Activated naive CD8-positive, alpha-beta T cell treated with anti-CD3 and anti-CD28 coated beads for 36 hours (primary cell): Measurements from ENCODE around the gene TYMS. TPM values are rescaled to one million over a fixed set of nuclear protein-coding genes. Genes with fewer than 3 reads are reported as not detected.

ENCODE experiments used
- DNase-seq: peaks from one replicate; pipeline ENCODE4 v3.0.0; 2021
- H3K27ac Mint-ChIP-seq: one replicate; pipeline ENCODE4 v1.8.0; 2022; ENCODE audit warnings: mild to moderate bottlenecking, moderate library complexity, mixed read lengths
- H3K27me3 Mint-ChIP-seq: one replicate; pipeline ENCODE4 v1.8.0; 2022; ENCODE audit warnings: mild to moderate bottlenecking, mixed read lengths
- H3K36me3 Mint-ChIP-seq: one replicate; pipeline ENCODE4 v1.8.0; 2021; ENCODE audit warnings: mild to moderate bottlenecking, mixed read lengths
- H3K4me1 Mint-ChIP-seq: one replicate; pipeline ENCODE4 v1.8.0; 2021; ENCODE audit warnings: mixed read lengths
- H3K4me3 Mint-ChIP-seq: one replicate; pipeline ENCODE4 v1.8.0; 2022; ENCODE audit warnings: mild to moderate bottlenecking, moderate library complexity, mixed read lengths
- H3K9me3 Mint-ChIP-seq: one replicate; pipeline ENCODE4 v1.8.0; 2022; ENCODE audit warnings: mixed read lengths
- total RNA-seq, 2 experiments: library from RNA; stranded (reverse); gene quantifications; one replicate each; pipeline ENCODE4 v1.2.3, GENCODE V29; 2021

The TYMS gene
- 100 to 1,000 TPM; 364 to 369 TPM for total RNA-seq

DNA sequence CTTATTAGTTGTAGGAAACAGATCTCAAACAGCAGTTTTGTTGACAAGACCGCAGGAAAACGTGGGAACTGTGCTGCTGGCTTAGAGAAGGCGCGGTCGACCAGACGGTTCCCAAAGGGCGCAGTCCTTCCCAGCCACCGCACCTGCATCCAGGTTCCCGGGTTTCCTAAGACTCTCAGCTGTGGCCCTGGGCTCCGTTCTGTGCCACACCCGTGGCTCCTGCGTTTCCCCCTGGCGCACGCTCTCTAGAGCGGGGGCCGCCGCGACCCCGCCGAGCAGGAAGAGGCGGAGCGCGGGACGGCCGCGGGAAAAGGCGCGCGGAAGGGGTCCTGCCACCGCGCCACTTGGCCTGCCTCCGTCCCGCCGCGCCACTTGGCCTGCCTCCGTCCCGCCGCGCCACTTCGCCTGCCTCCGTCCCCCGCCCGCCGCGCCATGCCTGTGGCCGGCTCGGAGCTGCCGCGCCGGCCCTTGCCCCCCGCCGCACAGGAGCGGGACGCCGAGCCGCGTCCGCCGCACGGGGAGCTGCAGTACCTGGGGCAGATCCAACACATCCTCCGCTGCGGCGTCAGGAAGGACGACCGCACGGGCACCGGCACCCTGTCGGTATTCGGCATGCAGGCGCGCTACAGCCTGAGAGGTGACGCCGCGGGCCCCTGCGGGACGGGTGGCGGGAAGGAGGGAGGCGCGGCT, at the start of gene TYMS:
Gene TYMS, plus strand, starts transcription at position 343 of the 690 bp plus-strand sequence. Its CDS starts 90 bp downstream, at position 433.
- peaks cover 55% of the 10 kb centered on the region for H3K27me3 Mint-ChIP-seq
- peak within 1 kb of the TSS; percentile 93 for H3K27ac Mint-ChIP-seq

DNA sequence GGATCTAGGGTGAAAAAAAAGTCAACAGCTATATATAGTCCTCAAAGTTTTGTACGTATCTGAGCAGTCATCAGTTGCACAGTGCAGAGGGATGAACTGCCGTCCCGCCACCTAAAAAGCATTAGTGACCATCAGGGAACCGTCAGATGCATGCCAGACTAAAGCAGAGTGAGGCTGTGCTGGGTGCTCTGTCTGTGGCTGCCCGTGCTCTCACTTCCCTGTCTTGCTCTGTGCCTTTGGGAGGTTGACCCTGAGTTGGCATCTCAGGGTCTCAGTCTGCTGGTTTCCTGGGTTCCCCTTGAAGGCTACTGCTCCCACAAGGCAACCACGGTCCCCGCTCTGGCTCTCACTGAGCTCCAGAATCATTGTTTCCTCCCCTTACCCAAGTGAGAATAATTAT, 49.5 kb upstream of the TYMS start:
- no peak for DNase-seq
- Mint-ChIP-seq H3K27me3 (peaks cover 5% of the 10 kb centered on the region), H3K4me1 (no peaks in the 10 kb centered on the region), H3K36me3 (no peaks in the 10 kb centered on the region), H3K27ac (no peak overlapping the region), H3K4me3 (no peak overlapping the region), H3K9me3 (no peaks in the 10 kb centered on the region)

More for the DNA sequence above, at the start of gene TYMS:
- Mint-ChIP-seq H3K36me3 (peaks cover 43% of the 10 kb centered on the region), H3K4me3 (peak within 1 kb of the TSS; percentile 93), H3K4me1 (peaks cover 19% of the 10 kb centered on the region), H3K9me3 (peaks cover 10% of the 10 kb centered on the region)
- peak; percentile 75 for DNase-seq

DNA sequence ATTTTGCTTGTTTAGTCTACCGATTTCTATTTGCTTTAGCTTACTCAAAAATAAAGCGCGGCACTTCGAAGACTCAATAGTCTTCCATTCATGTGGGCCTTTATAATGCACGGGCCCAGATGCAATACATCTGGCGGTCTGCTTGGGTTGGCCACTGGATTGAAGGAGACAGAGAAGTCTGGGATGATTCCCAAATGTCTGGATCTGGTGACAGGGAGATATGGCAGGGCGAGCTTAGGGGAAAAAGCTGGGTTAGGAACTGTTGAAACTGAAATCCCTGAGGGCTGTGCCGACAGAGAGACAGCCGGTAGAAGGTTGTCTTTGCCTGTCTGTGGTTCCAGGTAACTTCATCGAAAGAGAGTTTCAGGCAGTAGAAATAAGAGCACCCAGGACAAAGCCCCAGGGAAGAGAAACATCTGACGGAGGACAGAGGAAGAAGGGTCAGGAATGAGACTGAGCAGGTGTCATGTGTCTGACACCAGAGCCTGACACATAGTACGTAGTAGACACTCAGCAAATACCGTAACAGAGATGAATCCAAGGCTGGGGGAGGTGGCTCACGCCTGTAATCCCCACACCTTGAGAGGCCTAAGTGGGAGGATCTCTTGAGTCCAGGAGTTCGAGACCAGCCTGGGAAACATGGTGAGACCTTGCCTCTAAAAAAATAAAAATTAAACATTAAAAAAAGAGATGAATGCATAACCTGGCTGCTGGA, 47.1 kb upstream of the TYMS start:
- DNase-seq, result no peak
- no peaks in the 10 kb centered on the region for H3K9me3 Mint-ChIP-seq
- H3K36me3 Mint-ChIP-seq, result no peaks in the 10 kb centered on the region
- H3K27me3 Mint-ChIP-seq, result peaks cover 5% of the 10 kb centered on the region
- H3K4me1 Mint-ChIP-seq, result no peaks in the 10 kb centered on the region
- H3K4me3 Mint-ChIP-seq, result no peak overlapping the region
- no peak overlapping the region for H3K27ac Mint-ChIP-seq

DNA sequence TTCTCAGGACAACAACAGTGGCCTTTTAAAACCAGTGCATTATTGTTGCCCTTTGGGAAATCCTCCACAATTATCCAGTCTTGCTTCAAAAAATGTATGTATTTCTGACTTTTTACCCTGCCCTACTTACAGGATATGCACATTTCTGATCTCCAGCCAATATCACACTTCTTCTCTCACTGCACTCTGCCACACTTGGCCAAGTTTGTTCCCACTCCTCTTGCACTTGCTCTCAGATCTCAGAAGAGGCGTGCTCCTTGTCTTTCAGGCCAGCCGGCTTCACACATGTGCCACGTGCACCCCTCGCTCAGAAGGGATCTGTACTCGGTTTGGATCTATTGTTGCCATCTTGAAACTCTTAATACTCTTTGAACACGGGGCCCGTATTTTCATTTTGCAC, 45.3 kb upstream of the TYMS start:
- H3K27me3 Mint-ChIP-seq, result no peaks in the 10 kb centered on the region
- H3K4me3 Mint-ChIP-seq, result no peak overlapping the region
- no peaks in the 10 kb centered on the region for H3K4me1 Mint-ChIP-seq
- no peak overlapping the region for H3K27ac Mint-ChIP-seq
- no peaks in the 10 kb centered on the region for H3K9me3 Mint-ChIP-seq
- no peak for DNase-seq
- no peaks in the 10 kb centered on the region for H3K36me3 Mint-ChIP-seq

DNA sequence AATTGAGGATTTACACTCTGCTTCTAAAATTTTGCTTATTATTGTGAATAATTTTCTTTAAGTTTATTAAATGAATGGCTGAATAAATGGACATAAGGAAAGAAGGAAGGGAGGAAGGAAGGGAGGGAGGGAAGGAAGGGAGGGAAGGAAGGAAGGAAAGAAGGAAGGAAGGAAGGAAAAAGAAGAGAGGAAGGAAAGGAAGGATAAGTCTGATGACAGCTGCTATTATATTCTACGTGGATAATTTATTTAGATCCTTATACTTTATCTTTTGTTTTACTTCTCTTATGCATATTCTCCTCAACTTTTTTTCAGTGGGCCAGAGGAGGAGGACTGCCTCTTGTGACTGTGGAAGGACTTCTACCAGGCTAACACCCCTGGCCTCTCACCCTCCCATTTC, 43.3 kb upstream of the TYMS start:
- H3K4me3 Mint-ChIP-seq, result no peak overlapping the region
- no peaks in the 10 kb centered on the region for H3K4me1 Mint-ChIP-seq

DNA sequence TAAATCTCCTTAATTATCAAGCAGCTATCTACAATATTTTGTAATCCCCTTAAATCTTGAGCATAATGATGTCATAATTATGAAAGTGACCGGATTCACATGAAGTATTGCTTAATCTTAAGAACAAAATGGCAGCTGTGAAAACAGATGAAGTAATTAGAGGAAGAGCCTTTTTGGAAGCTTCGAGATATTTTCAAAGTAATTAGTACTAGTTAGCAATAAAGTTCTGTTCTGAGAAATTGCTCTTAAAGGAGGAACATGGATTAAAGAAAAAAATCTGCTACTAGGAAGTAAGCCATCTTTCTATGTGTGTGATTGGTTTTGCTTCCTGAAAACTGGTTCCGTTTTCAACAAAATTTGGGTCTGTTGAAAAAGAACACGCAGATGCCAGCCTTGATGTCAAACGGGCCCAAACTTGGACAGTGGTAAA, 42.3 kb upstream of the TYMS start:
- Mint-ChIP-seq H3K4me3 (no peak overlapping the region), H3K27ac (no peak overlapping the region), H3K9me3 (no peaks in the 10 kb centered on the region), H3K27me3 (no peaks in the 10 kb centered on the region), H3K4me1 (no peaks in the 10 kb centered on the region), H3K36me3 (no peaks in the 10 kb centered on the region)
- no peak for DNase-seq

More for the DNA sequence above, 43.3 kb upstream of the TYMS start:
- DNase-seq, result no peak
- Mint-ChIP-seq H3K9me3 (no peaks in the 10 kb centered on the region), H3K27ac (no peak overlapping the region), H3K36me3 (no peaks in the 10 kb centered on the region), H3K27me3 (no peaks in the 10 kb centered on the region)

DNA sequence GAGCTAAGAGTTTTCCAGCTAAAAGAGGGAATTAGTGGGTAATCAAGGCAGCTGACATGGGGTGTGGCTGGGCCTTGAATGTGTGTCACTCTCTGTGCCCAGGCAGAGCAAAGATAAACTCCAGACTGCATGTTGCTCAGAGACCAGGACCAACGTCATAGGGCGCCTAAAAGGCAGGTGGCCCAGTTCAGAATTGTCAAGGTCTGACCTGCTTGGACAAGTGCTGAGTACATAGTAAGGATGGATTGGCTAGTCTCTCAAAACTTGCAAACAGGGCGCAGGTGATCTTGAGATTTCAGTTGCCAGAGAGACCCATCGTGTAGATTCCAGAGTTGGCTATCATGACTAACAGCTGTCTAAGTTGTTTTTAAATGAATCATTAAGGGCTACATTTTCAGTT, 41.7 kb upstream of the TYMS start:
- DNase-seq, result no peak
- H3K27me3 Mint-ChIP-seq, result no peaks in the 10 kb centered on the region
- H3K4me3 Mint-ChIP-seq, result no peak overlapping the region
- H3K36me3 Mint-ChIP-seq, result no peaks in the 10 kb centered on the region
- no peaks in the 10 kb centered on the region for H3K9me3 Mint-ChIP-seq
- H3K27ac Mint-ChIP-seq, result no peak overlapping the region
- H3K4me1 Mint-ChIP-seq, result no peaks in the 10 kb centered on the region

DNA sequence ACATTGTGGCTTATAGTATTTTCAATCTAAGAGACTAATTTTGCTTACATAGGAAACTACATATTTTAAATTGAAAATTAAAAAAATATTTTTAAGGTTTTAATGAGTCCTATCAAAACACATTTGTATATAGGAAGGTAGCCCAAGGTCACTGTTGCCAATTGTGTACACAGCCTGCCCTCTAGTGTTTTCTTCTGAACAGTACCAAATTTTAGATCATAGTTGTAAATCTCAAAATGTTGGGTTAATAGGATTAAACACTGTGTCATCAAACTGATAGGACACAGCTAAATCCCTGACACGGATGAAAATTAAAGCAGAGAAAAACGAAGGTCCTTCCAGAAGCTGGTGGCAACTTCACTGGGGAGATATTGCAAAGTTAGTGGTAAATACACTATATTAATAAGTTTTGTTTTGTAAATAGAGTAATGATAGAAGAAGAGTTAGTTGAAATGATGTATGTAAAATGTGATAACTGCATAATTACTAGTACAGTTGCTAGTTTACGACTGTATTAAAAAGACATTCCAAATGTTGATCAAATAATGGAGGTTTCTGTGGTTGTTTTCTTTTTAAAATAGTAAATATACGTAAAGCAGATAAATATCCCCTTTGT, 41.0 kb upstream of the TYMS start:
- Mint-ChIP-seq H3K4me1 (no peaks in the 10 kb centered on the region), H3K4me3 (no peak overlapping the region), H3K27ac (no peak overlapping the region), H3K27me3 (no peaks in the 10 kb centered on the region), H3K36me3 (no peaks in the 10 kb centered on the region), H3K9me3 (no peaks in the 10 kb centered on the region)
- no peak for DNase-seq

DNA sequence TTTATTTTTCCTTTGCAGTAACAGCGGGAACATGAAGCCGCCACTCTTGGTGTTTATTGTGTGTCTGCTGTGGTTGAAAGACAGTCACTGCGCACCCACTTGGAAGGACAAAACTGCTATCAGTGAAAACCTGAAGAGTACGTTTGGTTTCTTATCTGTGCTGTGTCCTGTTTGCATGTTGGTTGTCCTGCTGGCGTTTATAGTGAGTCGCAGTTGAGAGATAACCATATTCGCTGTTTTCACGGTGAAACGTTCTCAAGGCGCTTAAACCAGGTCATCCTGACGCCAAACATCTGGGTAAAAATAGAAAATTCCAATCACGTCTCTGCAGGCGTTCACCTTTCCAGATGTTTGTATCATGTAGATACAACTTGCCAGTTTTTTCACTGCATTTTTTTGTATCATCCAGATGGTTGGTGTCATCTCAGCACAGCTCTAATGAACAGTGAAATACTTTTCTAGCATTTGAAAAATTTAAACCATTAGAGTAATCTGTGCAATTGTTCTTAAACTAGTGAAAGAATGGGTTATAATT, 39.4 kb upstream of the TYMS start:
- Mint-ChIP-seq H3K27ac (no peak overlapping the region), H3K4me3 (no peak overlapping the region), H3K36me3 (no peaks in the 10 kb centered on the region), H3K27me3 (no peaks in the 10 kb centered on the region), H3K4me1 (no peaks in the 10 kb centered on the region), H3K9me3 (no peaks in the 10 kb centered on the region)
- no peak for DNase-seq

DNA sequence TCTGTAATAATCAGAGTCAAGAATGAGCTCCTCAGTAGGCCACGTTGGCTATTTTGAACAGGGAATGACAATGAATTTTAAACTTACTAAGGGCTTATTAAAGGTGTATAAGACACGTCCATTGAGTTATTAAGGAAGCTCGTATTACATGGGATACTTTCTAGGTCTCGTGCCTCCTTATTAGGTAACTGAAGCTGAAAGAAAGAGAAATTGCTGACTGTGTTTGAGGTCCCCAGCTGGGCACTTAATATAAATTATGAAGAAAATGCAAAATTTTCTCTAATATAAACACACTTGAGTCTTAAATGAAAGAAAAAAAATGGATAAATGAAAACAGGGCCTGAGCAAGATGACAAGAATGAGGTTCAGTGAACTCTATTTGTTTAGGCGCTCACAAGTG, 38.8 kb upstream of the TYMS start:
- Mint-ChIP-seq H3K27ac (no peak overlapping the region), H3K36me3 (no peaks in the 10 kb centered on the region), H3K9me3 (no peaks in the 10 kb centered on the region), H3K27me3 (peaks cover under 1% of the 10 kb centered on the region), H3K4me3 (no peak overlapping the region), H3K4me1 (no peaks in the 10 kb centered on the region)
- no peak for DNase-seq

DNA sequence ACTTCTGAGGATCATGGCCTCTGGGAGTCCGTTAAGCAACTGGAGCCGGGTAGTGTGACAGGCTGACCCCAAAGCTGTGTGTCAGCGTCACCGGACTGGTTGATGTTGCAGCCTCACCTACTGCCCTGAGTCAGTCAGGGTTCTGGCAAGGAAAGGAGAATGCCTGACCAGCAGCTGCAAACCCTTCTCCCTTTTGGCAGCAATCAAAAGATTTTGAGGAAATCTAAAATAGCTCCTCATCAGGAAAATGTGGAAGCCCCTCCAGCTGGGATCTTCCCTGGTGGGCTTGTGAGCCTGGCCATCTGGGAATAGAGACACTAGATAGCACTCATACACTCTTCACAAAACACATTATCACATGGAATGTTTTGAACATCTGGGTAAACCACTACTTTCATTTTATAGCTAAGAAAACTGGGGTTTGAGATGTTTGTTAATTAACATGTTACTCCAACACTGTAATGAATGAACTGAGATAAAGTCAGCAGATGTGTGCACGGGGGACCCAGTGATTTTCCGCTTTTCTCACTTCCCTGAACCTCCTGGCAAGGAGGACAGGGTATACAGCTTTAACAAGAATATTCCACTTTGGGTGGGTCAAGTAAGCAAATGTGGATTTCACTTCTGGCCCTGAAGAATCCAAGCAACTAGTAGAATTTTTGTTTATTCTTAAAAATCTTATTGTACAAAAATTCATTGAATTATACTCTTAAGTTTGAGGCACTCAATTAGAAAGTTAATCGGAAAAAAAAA, 36.0 kb upstream of the TYMS start:
- H3K27me3 Mint-ChIP-seq, result peaks cover 4% of the 10 kb centered on the region
- no peaks in the 10 kb centered on the region for H3K9me3 Mint-ChIP-seq
- DNase-seq, result no peak
- no peak overlapping the region for H3K4me3 Mint-ChIP-seq
- no peaks in the 10 kb centered on the region for H3K36me3 Mint-ChIP-seq
- H3K27ac Mint-ChIP-seq, result no peak overlapping the region
- peaks cover 1% of the 10 kb centered on the region for H3K4me1 Mint-ChIP-seq

DNA sequence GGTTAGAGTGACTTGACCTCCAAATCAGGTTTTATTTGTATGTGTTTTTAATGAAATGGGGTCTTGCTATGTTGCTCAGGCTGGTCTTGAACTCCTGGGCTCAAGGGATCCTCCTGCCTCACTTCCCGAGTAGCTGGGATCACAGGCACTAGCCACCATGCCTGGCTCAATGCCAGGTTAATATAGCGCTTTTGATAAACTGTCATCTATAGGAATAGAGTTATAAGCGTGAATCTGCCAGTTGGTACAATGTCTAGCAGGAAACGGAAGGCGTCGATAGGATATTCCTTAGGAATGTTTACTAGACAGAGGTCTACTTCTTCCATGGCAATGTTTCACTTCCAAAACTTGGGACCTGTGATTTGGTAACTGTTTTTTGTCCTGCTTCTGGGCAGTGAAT, 35.2 kb upstream of the TYMS start:
- DNase-seq, result no peak
- H3K4me1 Mint-ChIP-seq, result peaks cover 1% of the 10 kb centered on the region
- peaks cover 4% of the 10 kb centered on the region for H3K27me3 Mint-ChIP-seq
- H3K4me3 Mint-ChIP-seq, result no peak overlapping the region
- H3K9me3 Mint-ChIP-seq, result no peaks in the 10 kb centered on the region
- no peak overlapping the region for H3K27ac Mint-ChIP-seq
- H3K36me3 Mint-ChIP-seq, result no peaks in the 10 kb centered on the region

DNA sequence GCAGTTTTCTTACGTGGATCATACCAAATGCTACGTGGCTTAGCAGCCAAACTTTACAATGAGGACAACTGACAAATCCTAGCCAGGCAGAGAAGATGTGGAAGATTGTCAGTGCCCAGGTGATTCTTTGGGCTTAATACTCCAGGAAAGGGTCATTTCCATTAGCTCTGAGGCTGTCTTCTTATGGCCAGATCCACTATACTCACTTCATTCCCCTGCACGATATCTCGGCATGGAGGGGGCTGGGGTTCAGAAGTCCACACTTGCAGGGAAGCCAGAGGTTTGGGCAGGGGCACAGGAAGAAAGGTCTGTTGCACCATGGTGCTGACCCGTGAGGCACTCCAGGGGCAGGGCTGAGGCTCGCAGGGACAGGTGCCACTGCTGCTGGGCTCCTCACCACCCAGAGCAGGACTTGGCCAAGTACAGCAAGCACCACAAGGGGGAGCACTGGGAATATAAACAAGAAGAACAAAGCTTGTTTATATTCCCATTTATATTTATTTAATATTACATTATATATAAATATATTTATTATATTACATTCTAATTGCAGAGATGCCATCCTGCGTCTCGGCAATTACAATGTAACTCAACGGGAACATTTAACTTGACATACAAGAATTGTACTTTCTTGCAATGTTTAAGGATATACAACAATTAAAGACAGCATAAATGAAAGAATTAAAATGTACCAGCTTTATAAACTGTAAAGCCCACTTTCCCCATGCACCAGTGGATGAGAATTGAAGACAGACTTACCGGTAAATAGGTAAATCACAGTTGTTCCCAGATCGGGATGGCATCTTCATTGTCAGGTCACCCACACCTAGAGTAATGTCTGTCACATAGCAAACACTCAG, 33.5 kb upstream of the TYMS start:
- H3K27ac Mint-ChIP-seq, result no peak overlapping the region
- H3K36me3 Mint-ChIP-seq, result no peaks in the 10 kb centered on the region
- peaks cover 1% of the 10 kb centered on the region for H3K4me1 Mint-ChIP-seq
- DNase-seq, result peak; percentile 53
- H3K27me3 Mint-ChIP-seq, result peaks cover 4% of the 10 kb centered on the region
- no peak overlapping the region for H3K4me3 Mint-ChIP-seq
- no peaks in the 10 kb centered on the region for H3K9me3 Mint-ChIP-seq

DNA sequence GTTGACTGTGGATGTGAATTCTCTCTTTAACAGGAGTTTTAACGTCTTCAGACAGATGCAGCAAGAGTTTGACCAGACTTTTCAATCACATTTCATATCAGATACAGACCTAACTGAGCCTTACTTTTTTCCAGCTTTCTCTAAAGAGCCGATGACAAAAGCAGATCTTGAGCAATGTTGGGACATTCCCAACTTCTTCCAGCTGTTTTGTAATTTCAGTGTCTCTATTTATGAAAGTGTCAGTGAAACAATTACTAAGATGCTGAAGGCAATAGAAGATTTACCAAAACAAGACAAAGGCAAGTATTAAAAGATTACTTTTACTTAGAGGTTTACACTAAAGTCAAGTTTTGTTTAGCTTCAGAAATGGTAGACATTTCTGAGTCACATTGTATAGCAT, 30.2 kb upstream of the TYMS start:
- Mint-ChIP-seq H3K9me3 (no peaks in the 10 kb centered on the region), H3K4me3 (no peak overlapping the region), H3K4me1 (peaks cover 5% of the 10 kb centered on the region), H3K36me3 (no peaks in the 10 kb centered on the region), H3K27ac (no peak overlapping the region), H3K27me3 (peaks cover 4% of the 10 kb centered on the region)
- DNase-seq, result no peak
